Activated T-helper 1 cell treated with anti-CD3 and anti-CD28 coated beads, Interleukin-2, amount 50 U/mL, for 16 hours (primary cell): ENCODE results near the gene ELOVL6.
"Not testable (repeated sequence)": the region's sequence is repeated elsewhere in the genome, so short reads cannot be mapped to it uniquely, and the experiment has no call there.

Experiments used
- DNase-seq, 2 donors: peaks; one replicate each; pipeline ENCODE4 v3.0.0-alpha.2; 2020; ENCODE audit warnings: low read depth in 1 of 2, low spot score in 1 of 2

ELOVL6 gene

GRCh38 chr4:110196871-110197528, 1.4 kb downstream of the ELOVL6 start:
- DNase-seq = peak; percentile 31 to 38

- DNase-seq = peak in 1 of 2 donors; percentile 24
Measured at GRCh38 chr4:110196206-110196870, 2.1 kb downstream of the ELOVL6 start.

- DNase-seq = no peak
Measured at GRCh38 chr4:110195561-110196205, 2.7 kb downstream of the ELOVL6 start.

GRCh38 chr4:110193822-110194761, 4.3 kb downstream of the ELOVL6 start:
- DNase-seq = peak; percentile 36 to 51

- not testable (repeated sequence) for DNase-seq
Measured at GRCh38 chr4:110193287-110193686, 5.1 kb downstream of the ELOVL6 start.

GRCh38 chr4:110190249-110190648, 8.2 kb downstream of the ELOVL6 start:
- DNase-seq = no peak

GRCh38 chr4:110188113-110188512, 10.3 kb downstream of the ELOVL6 start:
- no peak for DNase-seq

- DNase-seq = no peak
Measured at GRCh38 chr4:110184791-110185155, 13.6 kb downstream of the ELOVL6 start.

- no peak for DNase-seq
Measured at GRCh38 chr4:110184140-110184790, 14.2 kb downstream of the ELOVL6 start.

GRCh38 chr4:110183643-110184042, 14.8 kb downstream of the ELOVL6 start:
- DNase-seq = no peak

GRCh38 chr4:110183058-110183457, 15.4 kb downstream of the ELOVL6 start:
- DNase-seq = no peak

GRCh38 chr4:110181890-110182289, 16.5 kb downstream of the ELOVL6 start:
- no peak for DNase-seq

- no peak for DNase-seq
Measured at GRCh38 chr4:110175634-110176033, 22.8 kb downstream of the ELOVL6 start.

GRCh38 chr4:110172972-110173371, 25.4 kb downstream of the ELOVL6 start:
- DNase-seq = no peak

GRCh38 chr4:110171971-110172370, 26.4 kb downstream of the ELOVL6 start:
- DNase-seq = no peak

- DNase-seq = no peak
Measured at GRCh38 chr4:110170861-110171260, 27.6 kb downstream of the ELOVL6 start.

- DNase-seq = peak; percentile 15 to 21
Measured at GRCh38 chr4:110165382-110166286, 32.8 kb downstream of the ELOVL6 start.

GRCh38 chr4:110164856-110165255, 33.6 kb downstream of the ELOVL6 start:
- no peak for DNase-seq

- DNase-seq = no peak
Measured at GRCh38 chr4:110164251-110164650, 34.2 kb downstream of the ELOVL6 start.
